GM12878 (cell line): ENCODE measurements around the gene NPHS1. TPM values are rescaled to one million over a fixed set of nuclear protein-coding genes. Genes with fewer than 3 reads are reported as not detected.

Experiments used
- ATAC-seq: fragments of 200-7000 bp; cut with Tn5 transposase; 3 replicates; pipeline ENCODE4 v1.9.1; 2020; ENCODE audit warnings: mild to moderate bottlenecking, moderate library complexity
- BruUV-seq: library from RNA; stranded (reverse); fragments of 400-500 nt; replicated peaks from 2 replicates; lab custom pipeline; 2021; lab: Mats Ljungman, UMichigan
- CTCF ChIA-PET: fragments of 300-600 bp; sonication (Branson Sonifier 250); formaldehyde crosslinking; extraction: SDS; loops from one replicate; lab custom pipeline; 2021; ENCODE audit warnings: inconsistent platforms; lab: Yijun Ruan, JAX
- POLR2A ChIA-PET: fragments of 350-600 bp; formaldehyde crosslinking; extraction: SDS; loops from one replicate; lab custom pipeline; 2021; ENCODE audit warnings: inconsistent platforms; lab: Charles Lee
- RAD21 ChIA-PET: fragments of 300-600 bp; sonication (Branson Sonifier 250); formaldehyde crosslinking; loops from one replicate; lab custom pipeline; 2023; ENCODE audit warnings: antibody characterized with exemption; ENCODE audit not compliant: unreplicated experiment; lab: Charles Lee
- SMC1A ChIA-PET: fragments of 300-600 bp; sonication (Branson Sonifier 250); formaldehyde crosslinking; loops from one replicate; lab custom pipeline; 2023; ENCODE audit not compliant: unreplicated experiment, uncharacterized antibody; lab: Charles Lee
- DNase-seq: peaks from one replicate; pipeline ENCODE4 v3.0.0-alpha.2; 2011; ENCODE audit warnings: low read depth, low spot score
- FAIRE-seq: peaks from 3 replicates; lab custom pipeline; 2011; peaks lifted over from hg19 to GRCh38; lab: Jason Lieb, UNC
- H2AFZ ChIP-seq: 2 replicates; pipeline ENCODE4 v1.6.0; 2011; ENCODE audit warnings: low read depth, low read length, control low read depth; ENCODE audit not compliant: control insufficient read depth
- H3K27ac ChIP-seq: 2 replicates; pipeline ENCODE4 v1.5.1; 2011; ENCODE audit warnings: control low read depth; ENCODE audit not compliant: control insufficient read depth, insufficient read depth
- H3K27me3 ChIP-seq, 2 experiments: replicated peaks in 1 of 2; 2 replicates each; pipeline versions ENCODE4 v1.6.0 to v1.6.1; 2011; ENCODE audit warnings: low read length in 1 of 2; ENCODE audit not compliant: control insufficient read depth in 2 of 2, insufficient read depth in 2 of 2
- H3K36me3 ChIP-seq, 2 experiments: 2 replicates each; pipeline ENCODE4 v1.5.1; 2011; ENCODE audit warnings: low read length in 1 of 2; ENCODE audit not compliant: control insufficient read depth in 2 of 2, insufficient read depth in 2 of 2
- H3K4me1 ChIP-seq: 2 replicates; pipeline ENCODE4 v1.6.1; 2011; ENCODE audit warnings: mild to moderate bottlenecking, low read length, moderate library complexity, mixed read lengths; ENCODE audit not compliant: control insufficient read depth, insufficient read depth
- H3K4me2 ChIP-seq: 2 replicates; pipeline ENCODE4 v1.6.0; 2011; ENCODE audit warnings: control low read depth; ENCODE audit not compliant: control insufficient read depth, insufficient read depth
- H3K4me3 ChIP-seq: fragments of 200-600 bp; sonication (generic); 2 replicates; pipeline ENCODE4 v1.5.1; 2016
- H3K79me2 ChIP-seq: 2 replicates; pipeline ENCODE4 v1.6.0; 2011; ENCODE audit warnings: low read length; ENCODE audit not compliant: control insufficient read depth, insufficient read depth
- H3K9ac ChIP-seq: 2 replicates; pipeline ENCODE4 v1.8.0; 2011; ENCODE audit warnings: low read length, control low read depth, mixed read lengths; ENCODE audit not compliant: control insufficient read depth, insufficient read depth
- H3K9me3 ChIP-seq: replicated peaks from 3 replicates; pipeline ENCODE4 v1.5.1; 2011; ENCODE audit warnings: mild to moderate bottlenecking, low read length; ENCODE audit not compliant: control insufficient read depth, insufficient read depth
- H4K20me1 ChIP-seq: 2 replicates; pipeline ENCODE4 v1.6.0; 2011; ENCODE audit not compliant: control insufficient read depth, insufficient read depth
- CREM ChIP-seq: IDR thresholded peaks from 2 replicates; pipeline ENCODE4 v1.6.1; 2014; ENCODE audit warnings: antibody characterized with exemption, low read depth
- EZH2 ChIP-seq: IDR thresholded peaks from 2 replicates; pipeline ENCODE4 v1.6.1; 2012; ENCODE audit warnings: low read depth, mild to moderate bottlenecking, control low read depth, inconsistent platforms, low read length, borderline replicate concordance; ENCODE audit not compliant: control insufficient read depth
- GABPA ChIP-seq: IDR thresholded peaks from 2 replicates; pipeline ENCODE4 v1.6.1; 2014; ENCODE audit warnings: antibody characterized with exemption, low read depth, mild to moderate bottlenecking, inconsistent platforms
- NFXL1 ChIP-seq: fragments of 450-650 bp; IDR thresholded peaks from 2 replicates; pipeline ENCODE4 v1.6.1; 2017; ENCODE audit warnings: antibody characterized with exemption, mild to moderate bottlenecking, borderline replicate concordance
- NR2C2 ChIP-seq: IDR thresholded peaks from 2 replicates; pipeline ENCODE4 v1.6.1; 2011; ENCODE audit warnings: borderline replicate concordance, low read depth; ENCODE audit not compliant: control insufficient read depth, insufficient read length
- PAX8 ChIP-seq: fragments of 450-650 bp; IDR thresholded peaks from 2 replicates; pipeline ENCODE4 v1.6.1; 2017; ENCODE audit warnings: mild to moderate bottlenecking, moderate library complexity
- POLR2AphosphoS2 ChIP-seq: IDR thresholded peaks from 2 replicates; pipeline ENCODE4 v1.6.1; 2011; ENCODE audit warnings: low read depth, mild to moderate bottlenecking, low read length, improper control_type of control experiment, moderate library complexity
- RBBP5 ChIP-seq: fragments of 200-600 bp; sonication (generic); conservative IDR thresholded peaks from 2 replicates; pipeline ENCODE4 v1.6.1; 2016
- SMC3 ChIP-seq: IDR thresholded peaks from 2 replicates; pipeline ENCODE4 v1.6.1; 2011; ENCODE audit warnings: low read length, improper control_type of control experiment, borderline replicate concordance
- SP1 ChIP-seq: IDR thresholded peaks from one replicate; pipeline ENCODE4 v1.6.1; 2011; ENCODE audit warnings: low read depth, low read length
- TARDBP ChIP-seq: IDR thresholded peaks from 2 replicates; pipeline ENCODE4 v1.6.1; 2016; ENCODE audit warnings: borderline replicate concordance
- WGBS: methylation state at CpG from one replicate; pipeline ENCODE4 v1.1.6; 2016; ENCODE audit warnings: low lambda C conversion rate; ENCODE audit not compliant: insufficient replicate concordance, insufficient coverage; ENCODE audit errors: missing lambda C conversion rate; 5-methylcytosine and 5-hydroxymethylcytosine counted together
- in situ Hi-C: fragments of 300-500 bp; cut with MboI; formaldehyde crosslinking; loops from 9 replicates; pipeline ENCODE4 v1.14.3; 2018; ENCODE audit warnings: mixed read lengths
- intact Hi-C: fragments of 100-400 bp; cut with micrococcal nuclease; formaldehyde crosslinking; loops from one replicate; pipeline ENCODE4 v1.14.2; 2022; ENCODE audit not compliant: unreplicated experiment
- polyA plus RNA-seq, 11 experiments: library from polyadenylated mRNA; depleted of rRNA in 4 of 11; unstranded in 6 of 11; stranded (reverse) in 5 of 11; fragments of >200 nt; fragmentation: Nextera tagmentation in 4 of 11; fragmentation: Illumina TruSeq in 1 of 11; extraction: Ambion mirVana in 4 of 11; extraction: Trizol in 1 of 11; gene quantifications; 1 replicate in 1 of 11; 2 replicates in 10 of 11; pipeline versions ENCODE4 v1.2.1 to v1.2.3, GENCODE V29; 2011 to 2016; ENCODE audit warnings: inconsistent platforms in 2 of 11, missing spikeins in 2 of 11, low read depth in 1 of 11
- total RNA-seq, 4 experiments: library from RNA; depleted of rRNA in 3 of 4; stranded (reverse); fragments of >200 nt in 3 of 4; fragmentation: Illumina TruSeq in 1 of 4; extraction: Trizol in 1 of 4; gene quantifications; 2 replicates each; pipeline versions ENCODE4 v1.2.1 to v1.2.3, GENCODE V29; 2013 to 2021
- TF ChIP-seq, protein P1 (sequence below): fragments of 450-650 bp; IDR thresholded peaks from 2 replicates; pipeline ENCODE4 v1.6.1; 2016; ENCODE audit warnings: mild to moderate bottlenecking
- TF ChIP-seq, protein P2 (sequence below): fragments of 450-650 bp; IDR thresholded peaks from 2 replicates; pipeline ENCODE4 v1.6.1; 2017; ENCODE audit warnings: mild to moderate bottlenecking
- TF ChIP-seq, protein P3 (sequence below): IDR thresholded peaks from 2 replicates; pipeline ENCODE4 v1.6.1; 2012; ENCODE audit warnings: improper control_type of control experiment, low read depth, low read length; ENCODE audit not compliant: insufficient replicate concordance
- TF ChIP-seq, protein P4 (sequence below): IDR thresholded peaks from 2 replicates; pipeline ENCODE4 v1.6.1; 2011; ENCODE audit warnings: borderline replicate concordance, low read depth, mild to moderate bottlenecking, moderate library complexity, low read length; ENCODE audit not compliant: insufficient read depth, poor library complexity, severe bottlenecking

NPHS1 gene
- total and polyA plus RNA-seq, 10 of the 15 experiments (the other 5 are each of a cell fraction or from before 2014, with no cell fraction given) = not detected

DNA sequence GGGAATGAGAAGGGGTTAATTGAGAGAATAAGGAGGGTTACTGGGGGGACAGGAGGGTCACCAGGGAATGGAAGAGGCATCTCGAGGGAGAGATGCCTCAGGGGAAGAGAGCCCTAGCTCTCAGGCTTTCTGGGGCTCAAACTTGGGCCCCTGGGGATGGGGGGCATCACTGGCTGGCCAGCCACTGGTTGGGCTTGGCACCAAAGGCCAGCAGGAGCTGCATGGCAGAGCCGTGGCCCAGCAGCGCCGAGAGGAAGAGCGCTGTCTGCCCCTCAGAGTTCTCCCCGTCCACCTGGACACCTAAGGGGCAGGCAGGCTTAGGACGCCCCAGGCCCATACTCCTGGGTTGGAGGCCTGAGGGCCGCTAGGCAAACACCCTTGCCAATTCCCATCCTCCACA is 59.4 kb downstream of the NPHS1 start:
- H3K9ac ChIP-seq = no peak overlapping the region
- no peaks in the 10 kb centered on the region for H4K20me1 ChIP-seq
- ChIA-PET CTCF (no interaction called here), SMC1A (no interaction called here), POLR2A (no interaction called here), RAD21 (no interaction called here)
- FAIRE-seq = no peak
- no peaks in the 10 kb centered on the region for H3K36me3 ChIP-seq
- H3K4me3 ChIP-seq = no peak overlapping the region
- BruUV-seq = no TSS peak
- no peaks in the 10 kb centered on the region for H3K4me1 ChIP-seq
- H3K79me2 ChIP-seq = no peaks in the 10 kb centered on the region
- intact Hi-C loops = no loop called here
- WGBS = 18% methylated on average over 7 of the region's 8 CpGs
- H3K9me3 ChIP-seq = no peaks in the 10 kb centered on the region
- no peak overlapping the region for H3K27ac ChIP-seq
- H3K4me2 ChIP-seq = no peak overlapping the region
- no peak for DNase-seq
- no peak for ATAC-seq
- H2AFZ ChIP-seq = no peak overlapping the region
- H3K27me3 ChIP-seq = peaks cover 0 to 2% of the 10 kb centered on the region in 2 experiments; a peak in 1 of 4 replicates
- in situ Hi-C loops = no loop called here
- TF ChIP-seq SP1 (no peak), GABPA (no peak), EZH2 (no peak), PAX8 (no peak), CREM (no peak), POLR2AphosphoS2 (no peak), NR2C2 (no peak), TARDBP (no peak), SMC3 (no peak), NFXL1 (no peak), RBBP5 (no peak)
- TF ChIP-seq, protein P1, sequence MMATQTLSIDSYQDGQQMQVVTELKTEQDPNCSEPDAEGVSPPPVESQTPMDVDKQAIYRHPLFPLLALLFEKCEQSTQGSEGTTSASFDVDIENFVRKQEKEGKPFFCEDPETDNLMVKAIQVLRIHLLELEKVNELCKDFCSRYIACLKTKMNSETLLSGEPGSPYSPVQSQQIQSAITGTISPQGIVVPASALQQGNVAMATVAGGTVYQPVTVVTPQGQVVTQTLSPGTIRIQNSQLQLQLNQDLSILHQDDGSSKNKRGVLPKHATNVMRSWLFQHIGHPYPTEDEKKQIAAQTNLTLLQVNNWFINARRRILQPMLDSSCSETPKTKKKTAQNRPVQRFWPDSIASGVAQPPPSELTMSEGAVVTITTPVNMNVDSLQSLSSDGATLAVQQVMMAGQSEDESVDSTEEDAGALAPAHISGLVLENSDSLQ = no peak
- TF ChIP-seq, protein P2, sequence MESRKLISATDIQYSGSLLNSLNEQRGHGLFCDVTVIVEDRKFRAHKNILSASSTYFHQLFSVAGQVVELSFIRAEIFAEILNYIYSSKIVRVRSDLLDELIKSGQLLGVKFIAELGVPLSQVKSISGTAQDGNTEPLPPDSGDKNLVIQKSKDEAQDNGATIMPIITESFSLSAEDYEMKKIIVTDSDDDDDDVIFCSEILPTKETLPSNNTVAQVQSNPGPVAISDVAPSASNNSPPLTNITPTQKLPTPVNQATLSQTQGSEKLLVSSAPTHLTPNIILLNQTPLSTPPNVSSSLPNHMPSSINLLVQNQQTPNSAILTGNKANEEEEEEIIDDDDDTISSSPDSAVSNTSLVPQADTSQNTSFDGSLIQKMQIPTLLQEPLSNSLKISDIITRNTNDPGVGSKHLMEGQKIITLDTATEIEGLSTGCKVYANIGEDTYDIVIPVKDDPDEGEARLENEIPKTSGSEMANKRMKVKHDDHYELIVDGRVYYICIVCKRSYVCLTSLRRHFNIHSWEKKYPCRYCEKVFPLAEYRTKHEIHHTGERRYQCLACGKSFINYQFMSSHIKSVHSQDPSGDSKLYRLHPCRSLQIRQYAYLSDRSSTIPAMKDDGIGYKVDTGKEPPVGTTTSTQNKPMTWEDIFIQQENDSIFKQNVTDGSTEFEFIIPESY = no peak
- TF ChIP-seq, protein P3, sequence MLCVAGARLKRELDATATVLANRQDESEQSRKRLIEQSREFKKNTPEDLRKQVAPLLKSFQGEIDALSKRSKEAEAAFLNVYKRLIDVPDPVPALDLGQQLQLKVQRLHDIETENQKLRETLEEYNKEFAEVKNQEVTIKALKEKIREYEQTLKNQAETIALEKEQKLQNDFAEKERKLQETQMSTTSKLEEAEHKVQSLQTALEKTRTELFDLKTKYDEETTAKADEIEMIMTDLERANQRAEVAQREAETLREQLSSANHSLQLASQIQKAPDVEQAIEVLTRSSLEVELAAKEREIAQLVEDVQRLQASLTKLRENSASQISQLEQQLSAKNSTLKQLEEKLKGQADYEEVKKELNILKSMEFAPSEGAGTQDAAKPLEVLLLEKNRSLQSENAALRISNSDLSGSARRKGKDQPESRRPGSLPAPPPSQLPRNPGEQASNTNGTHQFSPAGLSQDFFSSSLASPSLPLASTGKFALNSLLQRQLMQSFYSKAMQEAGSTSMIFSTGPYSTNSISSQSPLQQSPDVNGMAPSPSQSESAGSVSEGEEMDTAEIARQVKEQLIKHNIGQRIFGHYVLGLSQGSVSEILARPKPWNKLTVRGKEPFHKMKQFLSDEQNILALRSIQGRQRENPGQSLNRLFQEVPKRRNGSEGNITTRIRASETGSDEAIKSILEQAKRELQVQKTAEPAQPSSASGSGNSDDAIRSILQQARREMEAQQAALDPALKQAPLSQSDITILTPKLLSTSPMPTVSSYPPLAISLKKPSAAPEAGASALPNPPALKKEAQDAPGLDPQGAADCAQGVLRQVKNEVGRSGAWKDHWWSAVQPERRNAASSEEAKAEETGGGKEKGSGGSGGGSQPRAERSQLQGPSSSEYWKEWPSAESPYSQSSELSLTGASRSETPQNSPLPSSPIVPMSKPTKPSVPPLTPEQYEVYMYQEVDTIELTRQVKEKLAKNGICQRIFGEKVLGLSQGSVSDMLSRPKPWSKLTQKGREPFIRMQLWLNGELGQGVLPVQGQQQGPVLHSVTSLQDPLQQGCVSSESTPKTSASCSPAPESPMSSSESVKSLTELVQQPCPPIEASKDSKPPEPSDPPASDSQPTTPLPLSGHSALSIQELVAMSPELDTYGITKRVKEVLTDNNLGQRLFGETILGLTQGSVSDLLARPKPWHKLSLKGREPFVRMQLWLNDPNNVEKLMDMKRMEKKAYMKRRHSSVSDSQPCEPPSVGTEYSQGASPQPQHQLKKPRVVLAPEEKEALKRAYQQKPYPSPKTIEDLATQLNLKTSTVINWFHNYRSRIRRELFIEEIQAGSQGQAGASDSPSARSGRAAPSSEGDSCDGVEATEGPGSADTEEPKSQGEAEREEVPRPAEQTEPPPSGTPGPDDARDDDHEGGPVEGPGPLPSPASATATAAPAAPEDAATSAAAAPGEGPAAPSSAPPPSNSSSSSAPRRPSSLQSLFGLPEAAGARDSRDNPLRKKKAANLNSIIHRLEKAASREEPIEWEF = no peak
- TF ChIP-seq, protein P4, sequence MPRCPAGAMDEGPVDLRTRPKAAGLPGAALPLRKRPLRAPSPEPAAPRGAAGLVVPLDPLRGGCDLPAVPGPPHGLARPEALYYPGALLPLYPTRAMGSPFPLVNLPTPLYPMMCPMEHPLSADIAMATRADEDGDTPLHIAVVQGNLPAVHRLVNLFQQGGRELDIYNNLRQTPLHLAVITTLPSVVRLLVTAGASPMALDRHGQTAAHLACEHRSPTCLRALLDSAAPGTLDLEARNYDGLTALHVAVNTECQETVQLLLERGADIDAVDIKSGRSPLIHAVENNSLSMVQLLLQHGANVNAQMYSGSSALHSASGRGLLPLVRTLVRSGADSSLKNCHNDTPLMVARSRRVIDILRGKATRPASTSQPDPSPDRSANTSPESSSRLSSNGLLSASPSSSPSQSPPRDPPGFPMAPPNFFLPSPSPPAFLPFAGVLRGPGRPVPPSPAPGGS = no peak
